MV-4-11 (cell line): Measurements from ENCODE around the gene TP73.

Source experiments
- DNase-seq: peaks from one replicate; lab custom pipeline; 2025; lab: John Stamatoyannopoulos, UW

The TP73 gene

GRCh38 chr1:3673381-3674099 is 21.2 kb downstream of the TP73 start:
- DNase-seq: no peak

- no peak for DNase-seq
Measured at GRCh38 chr1:3674100-3675094, 22.1 kb downstream of the TP73 start.

- DNase-seq: no peak
Measured at GRCh38 chr1:3675436-3675835, 23.1 kb downstream of the TP73 start.

- peak; percentile 57 for DNase-seq
Measured at GRCh38 chr1:3676581-3677470, 24.5 kb downstream of the TP73 start.

GRCh38 chr1:3677484-3677883 is 25.2 kb downstream of the TP73 start:
- peak; percentile 80 for DNase-seq

- peak; percentile 9 for DNase-seq
Measured at GRCh38 chr1:3678361-3679097, 26.2 kb downstream of the TP73 start.

GRCh38 chr1:3679098-3679555 is 26.8 kb downstream of the TP73 start:
- peak; percentile 49 for DNase-seq

GRCh38 chr1:3679799-3680453 is 27.6 kb downstream of the TP73 start:
- DNase-seq: no peak

GRCh38 chr1:3680488-3681230 is 28.3 kb downstream of the TP73 start:
- DNase-seq: no peak

- no peak for DNase-seq
Measured at GRCh38 chr1:3681231-3681897, 29.0 kb downstream of the TP73 start.

- no peak for DNase-seq
Measured at GRCh38 chr1:3681898-3682806, 29.8 kb downstream of the TP73 start.

GRCh38 chr1:3683197-3683596 is 30.9 kb downstream of the TP73 start:
- DNase-seq: no peak

GRCh38 chr1:3683992-3684391 is 31.7 kb downstream of the TP73 start:
- DNase-seq: no peak

GRCh38 chr1:3685222-3685621 is 32.9 kb downstream of the TP73 start:
- DNase-seq: no peak

- no peak for DNase-seq
Measured at GRCh38 chr1:3685906-3686305, 33.6 kb downstream of the TP73 start.

- DNase-seq: no peak
Measured at GRCh38 chr1:3687504-3687903, 35.2 kb downstream of the TP73 start.

- DNase-seq: peak; percentile 10
Measured at GRCh38 chr1:3688356-3689137, 36.2 kb downstream of the TP73 start.
